Measurements from ENCODE around the gene AP4E1. TPM values are rescaled to one million over a fixed set of nuclear protein-coding genes. Genes with fewer than 3 reads are reported as not detected.
"Not testable (repeated sequence)": the region's sequence is repeated elsewhere in the genome, so short reads cannot be mapped to it uniquely, and the experiment has no call there.

AP4E1 gene
- total and polyA plus RNA-seq, 4 experiments from 2014 or later = 3.0 to 15.2 (median 9.1) TPM

DNA sequence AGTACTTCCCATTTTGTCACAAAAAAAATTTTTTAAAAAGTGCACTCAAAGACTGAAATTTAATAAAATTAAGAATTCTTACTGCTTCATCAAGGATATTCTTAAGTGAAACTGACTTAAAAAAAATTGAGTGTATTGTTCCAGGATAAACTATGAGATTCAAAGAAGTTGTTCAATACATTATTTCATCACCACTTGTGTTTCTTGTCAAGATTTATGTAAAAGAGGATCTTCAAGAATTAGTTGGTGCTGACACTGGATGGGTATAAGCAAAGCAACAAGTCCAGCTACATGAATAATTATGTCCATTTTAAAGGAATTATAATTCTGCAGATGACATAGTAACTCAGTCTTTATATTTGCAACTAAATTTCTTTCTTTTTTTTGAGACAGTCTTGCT, 4.3 kb upstream of the AP4E1 start:
- no peaks in the 10 kb centered on the region for H3K9me3 Mint-ChIP-seq
- H3K27me3 Mint-ChIP-seq = no peaks in the 10 kb centered on the region
- Histone ChIP-seq H3K36me3 (ENCODE audit: insufficient read depth, low read length) (no peaks in the 10 kb centered on the region), H3K27ac (ENCODE audit: low read depth, low read length) (no peak overlapping the region), H3K27me3 (ENCODE audit: insufficient read depth, low read length) (no peaks in the 10 kb centered on the region), H3K4me3 (ENCODE audit: low read length in 2 of 2) (no peak overlapping the region), H3K9me3 (ENCODE audit: control insufficient read depth in 1 of 2, low read length in 2 of 2) (no peaks in the 10 kb centered on the region), H3K4me1 (ENCODE audit: insufficient read depth, low read length) (peaks cover 2% of the 10 kb centered on the region)
- peaks cover 10 to 33% (median 13%) of the 10 kb centered on the region in 4 donors for H3K4me1 Mint-ChIP-seq
- no peak overlapping the region for H3K27ac Mint-ChIP-seq
- ChIA-PET CTCF (ENCODE audit: partially characterized antibody) (interaction anchor here (1.0 to 4.4 kb wide), 2 partner anchors 19 to 27 kb away, joined by 6 to 29 read pairs; no protein-coding TSS in a partner anchor), POLR2A (ENCODE audit: partially characterized antibody) (no interaction called here)
- intact Hi-C loops (cut with micrococcal nuclease) = no loop called here
- H3K36me3 Mint-ChIP-seq = peaks cover 0 to 18% of the 10 kb centered on the region in 2 donors
- no peak overlapping the region for H3K4me3 Mint-ChIP-seq
- DNase-seq = no peak

DNA sequence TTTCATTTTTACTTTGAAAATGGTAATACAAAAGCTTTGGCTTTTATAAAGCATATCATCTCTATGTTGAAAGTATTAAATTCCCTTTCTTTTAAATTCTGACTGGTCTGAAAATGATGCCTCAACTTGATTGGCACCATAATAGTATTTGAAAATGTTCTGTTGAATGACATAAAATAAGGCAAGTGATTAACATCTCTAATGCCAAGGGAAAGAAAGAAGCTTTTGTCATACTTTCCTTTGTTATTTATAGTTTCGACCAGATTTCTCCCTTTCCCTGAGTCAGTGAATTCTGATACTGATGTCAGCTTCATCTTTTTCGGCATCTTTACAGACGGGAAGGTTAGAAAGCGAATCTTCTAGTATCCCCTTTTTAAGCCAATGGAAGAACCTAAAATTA, 3.4 kb upstream of the AP4E1 start:
- DNase-seq = no peak
- H3K4me3 ChIP-seq (ENCODE audit: low read length in 2 of 2) = no peak overlapping the region
- H3K27ac Mint-ChIP-seq = peak overlapping the region in 4 of 7 donors; percentile 10 to 74 (median 32)
- H3K4me1 Mint-ChIP-seq = peaks cover 11 to 37% (median 16%) of the 10 kb centered on the region in 4 donors
- no peaks in the 10 kb centered on the region for H3K27me3 Mint-ChIP-seq
- H3K9me3 ChIP-seq (ENCODE audit: control insufficient read depth in 1 of 2, low read length in 2 of 2) = no peaks in the 10 kb centered on the region
- H3K27me3 ChIP-seq (ENCODE audit: insufficient read depth, low read length) = no peaks in the 10 kb centered on the region
- POLR2A ChIA-PET (ENCODE audit: partially characterized antibody) = interaction anchor here (1.0 kb wide), 1 partner anchor 219 kb away, joined by 3 read pairs; the partner anchor contains the start of gene TRPM7
- intact Hi-C loops (cut with micrococcal nuclease) = loop anchor here (5.0 kb wide), 4 partner anchors 758 to 1748 kb away; partner anchors contain the start of genes COPS2, DTWD1 and FAM227B
- peaks cover 0 to 18% of the 10 kb centered on the region in 2 donors for H3K36me3 Mint-ChIP-seq
- no peaks in the 10 kb centered on the region for H3K36me3 ChIP-seq (ENCODE audit: insufficient read depth, low read length)
- no peaks in the 10 kb centered on the region for H3K9me3 Mint-ChIP-seq
- CTCF ChIA-PET (ENCODE audit: partially characterized antibody) = interaction anchor here (0.8 to 4.4 kb wide), 5 partner anchors 17 to 229 kb away, joined by 3 to 29 read pairs (median 6); no protein-coding TSS in a partner anchor
- H3K4me1 ChIP-seq (ENCODE audit: insufficient read depth, low read length) = peaks cover 10% of the 10 kb centered on the region
- H3K27ac ChIP-seq (ENCODE audit: low read depth, low read length) = no peak overlapping the region
- no peak overlapping the region for H3K4me3 Mint-ChIP-seq

DNA sequence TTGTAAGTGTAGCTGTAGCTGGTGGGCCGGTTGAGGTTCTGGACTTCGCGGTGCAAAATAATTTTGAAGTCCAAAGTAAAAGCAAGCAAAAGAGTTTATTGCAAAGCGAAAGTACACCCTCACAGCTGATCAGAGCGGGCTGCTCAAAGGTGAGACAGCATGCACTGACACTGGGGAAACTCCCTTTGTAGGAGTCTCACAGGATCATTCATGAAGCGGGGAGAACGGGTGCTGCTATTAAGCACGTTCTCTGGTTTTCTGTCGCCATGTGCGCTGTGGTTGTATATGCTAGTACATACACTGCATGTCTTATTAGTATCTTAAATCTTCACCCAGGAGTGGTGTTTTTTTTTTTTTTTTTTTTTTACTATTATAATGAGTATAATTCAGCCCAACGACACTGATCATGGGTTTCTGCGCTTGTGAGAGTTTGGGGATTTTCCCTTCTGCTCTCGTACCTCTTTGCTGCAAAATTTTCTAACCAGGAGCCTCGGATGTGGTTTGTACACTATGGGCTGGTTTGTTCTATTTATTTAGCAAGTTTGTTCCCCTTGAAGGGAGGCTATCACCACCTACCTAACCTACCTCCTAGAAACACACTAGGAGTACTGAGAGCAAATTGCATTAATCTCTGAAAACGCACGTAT, 1.4 kb upstream of the AP4E1 start:
- H3K27me3 ChIP-seq (ENCODE audit: insufficient read depth, low read length) = no peaks in the 10 kb centered on the region
- H3K27ac ChIP-seq (ENCODE audit: low read depth, low read length) = peak overlapping the region; percentile 100
- peak overlapping the region; percentile 57 to 89 for H3K4me3 ChIP-seq (ENCODE audit: low read length in 2 of 2)
- Mint-ChIP-seq H3K36me3 (peaks cover 3 to 26% of the 10 kb centered on the region in 2 donors), H3K9me3 (no peaks in the 10 kb centered on the region), H3K4me3 (peak overlapping the region; percentile 90 to 98 (median 92)), H3K4me1 (peaks cover 16 to 47% (median 23%) of the 10 kb centered on the region in 4 donors), H3K27me3 (no peaks in the 10 kb centered on the region), H3K27ac (peak overlapping the region; percentile 96 to 99 (median 98))
- peak; percentile 82 to 96 (median 89) for DNase-seq
- H3K4me1 ChIP-seq (ENCODE audit: insufficient read depth, low read length) = peaks cover 16% of the 10 kb centered on the region
- CTCF ChIA-PET (ENCODE audit: partially characterized antibody) = interaction anchor here (0.7 to 4.4 kb wide), 8 partner anchors 12 to 233 kb away, joined by 3 to 29 read pairs (median 4); no protein-coding TSS in a partner anchor
- H3K9me3 ChIP-seq (ENCODE audit: control insufficient read depth in 1 of 2, low read length in 2 of 2) = no peaks in the 10 kb centered on the region
- no peaks in the 10 kb centered on the region for H3K36me3 ChIP-seq (ENCODE audit: insufficient read depth, low read length)
- intact Hi-C loops (cut with micrococcal nuclease) = loop anchor here (1.0 to 5.0 kb wide), 10 partner anchors 21 to 1750 kb away; partner anchors contain the start of genes COPS2, DTWD1, FAM227B and SPPL2A
- POLR2A ChIA-PET (ENCODE audit: partially characterized antibody) = interaction anchor here (0.8 to 2.3 kb wide), 9 partner anchors 22 to 1861 kb away, joined by 3 to 32 read pairs (median 5); partner anchors contain the start of genes GABPB1, SECISBP2L, SPPL2A and TRPM7

DNA sequence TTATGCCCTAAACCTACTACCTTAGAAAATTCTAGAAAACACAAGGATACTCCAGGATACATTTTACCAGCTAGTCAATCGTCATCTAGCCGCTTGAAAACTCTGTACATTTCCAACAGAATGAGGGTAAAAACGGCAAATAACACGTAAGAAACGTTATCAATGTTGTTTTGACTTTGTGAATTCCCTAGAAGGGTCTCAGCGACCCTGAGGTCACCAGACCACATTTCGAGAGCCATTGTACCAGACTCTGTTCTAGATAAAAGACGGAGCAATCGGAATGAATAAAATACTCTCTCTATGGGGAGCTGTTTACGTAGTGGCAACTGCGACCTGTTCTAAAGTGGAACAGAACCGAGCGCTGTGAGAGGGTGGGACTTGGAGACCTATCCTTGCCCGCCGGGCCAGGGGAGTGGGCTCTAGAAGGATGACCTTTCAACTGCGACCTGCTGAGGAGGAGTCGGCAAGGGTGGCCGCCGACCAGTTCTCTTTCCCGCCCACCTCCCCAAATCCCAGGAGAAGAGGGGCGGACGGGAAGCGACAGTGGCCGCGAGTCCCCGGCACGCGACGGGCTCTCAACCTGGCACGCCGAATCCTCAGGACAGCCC, 778 bp upstream of the AP4E1 start:
- peaks cover 16% of the 10 kb centered on the region for H3K4me1 ChIP-seq (ENCODE audit: insufficient read depth, low read length)
- DNase-seq = peak; percentile 60 to 72 (median 65)
- H3K27me3 ChIP-seq (ENCODE audit: insufficient read depth, low read length) = no peaks in the 10 kb centered on the region
- H3K36me3 ChIP-seq (ENCODE audit: insufficient read depth, low read length) = no peaks in the 10 kb centered on the region
- POLR2A ChIA-PET (ENCODE audit: partially characterized antibody) = interaction anchor here (0.8 to 2.3 kb wide), 9 partner anchors 22 to 1862 kb away, joined by 3 to 32 read pairs (median 5); partner anchors contain the start of genes GABPB1, SECISBP2L, SPPL2A and TRPM7
- Mint-ChIP-seq H3K27me3 (no peaks in the 10 kb centered on the region), H3K27ac (peak overlapping the region; percentile 96 to 99 (median 98)), H3K4me1 (peaks cover 13 to 41% (median 20%) of the 10 kb centered on the region in 4 donors), H3K9me3 (no peaks in the 10 kb centered on the region), H3K36me3 (peaks cover 4 to 29% of the 10 kb centered on the region in 2 donors), H3K4me3 (peak overlapping the region; percentile 90 to 98 (median 92))
- H3K27ac ChIP-seq (ENCODE audit: low read depth, low read length) = peak overlapping the region; percentile 100
- peak overlapping the region; percentile 57 to 89 for H3K4me3 ChIP-seq (ENCODE audit: low read length in 2 of 2)
- intact Hi-C loops (cut with micrococcal nuclease) = loop anchor here (1.0 to 5.0 kb wide), 11 partner anchors 21 to 1750 kb away; partner anchors contain the start of genes COPS2, DTWD1, FAM227B and SPPL2A
- H3K9me3 ChIP-seq (ENCODE audit: control insufficient read depth in 1 of 2, low read length in 2 of 2) = no peaks in the 10 kb centered on the region
- CTCF ChIA-PET (ENCODE audit: partially characterized antibody) = interaction anchor here (0.7 to 4.4 kb wide), 8 partner anchors 13 to 234 kb away, joined by 3 to 29 read pairs (median 4); no protein-coding TSS in a partner anchor

DNA sequence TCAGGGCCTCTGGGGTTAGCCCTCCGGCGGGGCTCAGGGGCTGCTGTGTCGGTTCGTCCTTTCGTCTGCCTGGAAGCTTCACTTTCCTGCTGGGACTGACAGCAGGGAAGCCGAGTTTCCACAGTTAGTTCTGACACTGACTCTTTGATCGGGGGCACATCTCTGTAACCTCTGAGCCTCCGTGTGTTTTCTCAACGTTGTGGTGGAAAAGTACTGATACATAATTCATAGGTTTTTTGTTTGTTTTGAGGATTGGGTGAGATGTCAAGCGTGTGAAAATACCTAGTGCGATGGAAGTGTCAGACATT, 481 bp downstream of the AP4E1 start:
- Mint-ChIP-seq H3K4me1 (peaks cover 15 to 44% (median 19%) of the 10 kb centered on the region in 4 donors), H3K27ac (peak overlapping the region; percentile 92 to 99 (median 96)), H3K9me3 (no peaks in the 10 kb centered on the region), H3K4me3 (peak overlapping the region; percentile 90 to 98 (median 92)), H3K36me3 (peaks cover 10 to 38% of the 10 kb centered on the region in 2 donors), H3K27me3 (no peaks in the 10 kb centered on the region)
- Histone ChIP-seq H3K27ac (ENCODE audit: low read depth, low read length) (peak overlapping the region; percentile 100), H3K9me3 (ENCODE audit: control insufficient read depth in 1 of 2, low read length in 2 of 2) (no peaks in the 10 kb centered on the region), H3K4me1 (ENCODE audit: insufficient read depth, low read length) (peaks cover 16% of the 10 kb centered on the region), H3K27me3 (ENCODE audit: insufficient read depth, low read length) (no peaks in the 10 kb centered on the region), H3K4me3 (ENCODE audit: low read length in 2 of 2) (peak overlapping the region; percentile 32 to 89), H3K36me3 (ENCODE audit: insufficient read depth, low read length) (no peaks in the 10 kb centered on the region)
- intact Hi-C loops (cut with micrococcal nuclease) = loop anchor here (5.0 kb wide), 4 partner anchors 762 to 1752 kb away; partner anchors contain the start of genes COPS2, DTWD1 and FAM227B
- ChIA-PET CTCF (ENCODE audit: partially characterized antibody) (interaction anchor here (1.0 to 2.4 kb wide), 6 partner anchors 14 to 234 kb away, joined by 3 to 12 read pairs (median 5); partner anchors contain the start of gene TRPM7), POLR2A (ENCODE audit: partially characterized antibody) (interaction anchor here (0.7 to 2.0 kb wide), 9 partner anchors 24 to 1753 kb away, joined by 3 to 16 read pairs (median 4); partner anchors contain the start of genes COPS2, GABPB1, TRPM7 and USP8)
- DNase-seq = no peak

DNA sequence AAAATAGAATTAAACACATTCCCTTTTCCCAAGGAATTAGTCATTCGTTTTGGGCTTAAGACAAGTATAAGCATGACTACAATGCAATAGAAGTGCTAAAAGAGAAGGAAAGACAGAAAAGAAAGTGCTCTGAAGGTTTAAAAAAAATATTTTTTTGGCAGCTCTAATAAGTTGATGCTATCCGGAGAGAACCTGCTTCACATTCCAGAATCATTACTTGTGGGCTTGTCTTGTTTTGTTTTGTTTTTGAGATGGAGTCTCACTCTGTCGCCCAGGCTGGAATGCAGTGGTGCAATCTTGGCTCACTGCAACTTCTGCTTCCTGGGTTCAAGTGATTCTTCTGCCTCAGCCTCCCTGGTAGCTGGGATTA, 1.9 kb downstream of the AP4E1 start:
- POLR2A ChIA-PET (ENCODE audit: partially characterized antibody) = interaction anchor here (2.0 kb wide), 1 partner anchor 555 kb away, joined by 16 read pairs; the partner anchor contains the start of gene GABPB1
- H3K4me1 ChIP-seq (ENCODE audit: insufficient read depth, low read length) = peaks cover 16% of the 10 kb centered on the region
- H3K9me3 Mint-ChIP-seq; H3K9me3 ChIP-seq (ENCODE audit: control insufficient read depth in 1 of 2, low read length in 2 of 2); H3K4me3 ChIP-seq (ENCODE audit: low read length in 2 of 2); H3K36me3 ChIP-seq (ENCODE audit: insufficient read depth, low read length); DNase-seq; H3K27me3 ChIP-seq (ENCODE audit: insufficient read depth, low read length); intact Hi-C loops (cut with micrococcal nuclease); H3K27ac ChIP-seq (ENCODE audit: low read depth, low read length); H3K27me3 Mint-ChIP-seq: not testable (repeated sequence)
- Mint-ChIP-seq H3K27ac (peak overlapping the region in 4 of 7 donors; percentile 15 to 98 (median 42)), H3K36me3 (peaks cover 10 to 44% of the 10 kb centered on the region in 2 donors), H3K4me1 (peaks cover 15 to 44% (median 19%) of the 10 kb centered on the region in 4 donors), H3K4me3 (peak overlapping the region; percentile 39 to 91 (median 57))
- CTCF ChIA-PET (ENCODE audit: partially characterized antibody) = interaction anchor here (0.6 to 2.4 kb wide), 2 partner anchors 15 to 235 kb away, joined by 3 to 12 read pairs; no protein-coding TSS in a partner anchor
